HUES64 (cell line): Measurements from ENCODE around the gene FEN1.

Source experiments
- H3K27ac ChIP-seq: 2 replicates; pipeline ENCODE4 v1.7.0; 2013; ENCODE audit warnings: low read depth, low read length, inconsistent platforms
- H3K27me3 ChIP-seq: 2 replicates; pipeline ENCODE4 v1.6.1; 2013; ENCODE audit warnings: mild to moderate bottlenecking, low read length; ENCODE audit not compliant: insufficient read depth
- H3K36me3 ChIP-seq: 2 replicates; pipeline ENCODE4 v1.6.1; 2013; ENCODE audit warnings: mild to moderate bottlenecking, low read length; ENCODE audit not compliant: insufficient read depth
- H3K4me1 ChIP-seq: 2 replicates; pipeline ENCODE4 v1.6.1; 2013; ENCODE audit warnings: mild to moderate bottlenecking, low read length, moderate library complexity; ENCODE audit not compliant: insufficient read depth
- H3K4me3 ChIP-seq: 2 replicates; pipeline ENCODE4 v1.5.1; 2013; ENCODE audit warnings: mild to moderate bottlenecking, low read length, moderate library complexity
- H3K9ac ChIP-seq: 2 replicates; pipeline ENCODE4 v1.6.1; 2013; ENCODE audit warnings: mild to moderate bottlenecking, low read depth, low read length
- H3K9me3 ChIP-seq: 2 replicates; pipeline ENCODE4 v1.6.1; 2013; ENCODE audit warnings: low read depth, low read length; ENCODE audit not compliant: insufficient read depth
- WGBS: fragments of 150-250, 120-280 bp; methylation state at CpG from one replicate; pipeline ENCODE4 v1.1.7; 2013; ENCODE audit warnings: missing lambda C conversion rate; 5-methylcytosine and 5-hydroxymethylcytosine counted together

The FEN1 gene

GRCh38 chr11:61840371-61840770, 47.7 kb downstream of the FEN1 start:
- H3K4me1 ChIP-seq: no peaks in the 10 kb centered on the region
- H3K27ac ChIP-seq: no peak overlapping the region
- 96% methylated on average over 7 of the region's 7 CpGs for WGBS
- no peaks in the 10 kb centered on the region for H3K27me3 ChIP-seq
- H3K36me3 ChIP-seq: peaks cover 94% of the 10 kb centered on the region
- no peak overlapping the region for H3K4me3 ChIP-seq
- no peak overlapping the region for H3K9ac ChIP-seq
- H3K9me3 ChIP-seq: no peaks in the 10 kb centered on the region

- 91% methylated on average over 12 of the region's 12 CpGs for WGBS
- Histone ChIP-seq H3K9me3 (no peaks in the 10 kb centered on the region), H3K9ac (no peak overlapping the region), H3K27me3 (no peaks in the 10 kb centered on the region), H3K4me1 (no peaks in the 10 kb centered on the region), H3K36me3 (peaks cover 96% of the 10 kb centered on the region), H3K27ac (no peak overlapping the region), H3K4me3 (no peak overlapping the region)
These were observed 49.2 kb downstream of the FEN1 start for GRCh38 chr11:61841636-61842527.

- no peaks in the 10 kb centered on the region for H3K4me1 ChIP-seq
- H3K27me3 ChIP-seq: no peaks in the 10 kb centered on the region
- 97% methylated on average over 7 of the region's 7 CpGs for WGBS
- H3K9me3 ChIP-seq: no peaks in the 10 kb centered on the region
- no peak overlapping the region for H3K27ac ChIP-seq
- H3K4me3 ChIP-seq: no peak overlapping the region
- H3K9ac ChIP-seq: no peak overlapping the region
- peaks cover 94% of the 10 kb centered on the region for H3K36me3 ChIP-seq
These were observed 49.8 kb downstream of the FEN1 start for GRCh38 chr11:61842528-61842820.

GRCh38 chr11:61844909-61845565, 52.3 kb downstream of the FEN1 start:
- H3K9ac ChIP-seq: no peak overlapping the region
- H3K27me3 ChIP-seq: no peaks in the 10 kb centered on the region
- no peak overlapping the region for H3K27ac ChIP-seq
- peaks cover 96% of the 10 kb centered on the region for H3K36me3 ChIP-seq
- H3K9me3 ChIP-seq: no peaks in the 10 kb centered on the region
- no peak overlapping the region for H3K4me3 ChIP-seq
- no peaks in the 10 kb centered on the region for H3K4me1 ChIP-seq
- 91% methylated on average over 16 of the region's 16 CpGs for WGBS

- WGBS: 96% methylated on average over 10 of the region's 10 CpGs
- H3K27me3 ChIP-seq: no peaks in the 10 kb centered on the region
- H3K9ac ChIP-seq: no peak overlapping the region
- H3K4me3 ChIP-seq: no peak overlapping the region
- no peaks in the 10 kb centered on the region for H3K4me1 ChIP-seq
- no peaks in the 10 kb centered on the region for H3K9me3 ChIP-seq
- peaks cover 96% of the 10 kb centered on the region for H3K36me3 ChIP-seq
- H3K27ac ChIP-seq: no peak overlapping the region
These were observed 53.8 kb downstream of the FEN1 start for GRCh38 chr11:61846362-61847020.
